ENCODE measurements around the gene NR3C2. TPM values are rescaled to one million over a fixed set of nuclear protein-coding genes. Genes with fewer than 3 reads are reported as not detected.

NR3C2 gene
- total RNA-seq, 1 donor from 2014 or later: 0.75 TPM

DNA sequence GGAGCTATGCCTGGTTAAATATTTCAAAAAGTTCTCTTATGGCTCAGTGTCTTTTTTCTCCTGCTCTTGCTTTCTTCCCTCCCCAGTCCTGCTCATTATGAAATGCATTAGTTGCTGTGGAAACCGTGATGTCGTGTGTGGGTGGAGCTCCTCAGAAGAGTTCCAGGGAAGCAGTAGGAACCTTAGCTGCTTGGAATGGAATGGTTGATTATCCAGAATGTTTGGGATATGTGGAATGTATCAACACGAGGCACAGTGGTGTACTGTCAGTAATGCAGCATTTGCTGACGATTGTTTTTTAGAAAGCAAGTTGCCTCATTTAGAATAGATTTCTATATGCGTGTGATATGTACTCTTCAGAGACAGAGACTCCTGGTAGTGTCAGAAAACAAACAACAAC lies 377.1 kb downstream of the NR3C2 start:
- no peak for DNase-seq (ENCODE audit: extremely low spot score, unreplicated experiment)
- H3K4me3 Mint-ChIP-seq (ENCODE audit: unreplicated experiment): no peak overlapping the region
- H3K27me3 Mint-ChIP-seq (ENCODE audit: unreplicated experiment): no peaks in the 10 kb centered on the region
- TF ChIP-seq, protein P1, sequence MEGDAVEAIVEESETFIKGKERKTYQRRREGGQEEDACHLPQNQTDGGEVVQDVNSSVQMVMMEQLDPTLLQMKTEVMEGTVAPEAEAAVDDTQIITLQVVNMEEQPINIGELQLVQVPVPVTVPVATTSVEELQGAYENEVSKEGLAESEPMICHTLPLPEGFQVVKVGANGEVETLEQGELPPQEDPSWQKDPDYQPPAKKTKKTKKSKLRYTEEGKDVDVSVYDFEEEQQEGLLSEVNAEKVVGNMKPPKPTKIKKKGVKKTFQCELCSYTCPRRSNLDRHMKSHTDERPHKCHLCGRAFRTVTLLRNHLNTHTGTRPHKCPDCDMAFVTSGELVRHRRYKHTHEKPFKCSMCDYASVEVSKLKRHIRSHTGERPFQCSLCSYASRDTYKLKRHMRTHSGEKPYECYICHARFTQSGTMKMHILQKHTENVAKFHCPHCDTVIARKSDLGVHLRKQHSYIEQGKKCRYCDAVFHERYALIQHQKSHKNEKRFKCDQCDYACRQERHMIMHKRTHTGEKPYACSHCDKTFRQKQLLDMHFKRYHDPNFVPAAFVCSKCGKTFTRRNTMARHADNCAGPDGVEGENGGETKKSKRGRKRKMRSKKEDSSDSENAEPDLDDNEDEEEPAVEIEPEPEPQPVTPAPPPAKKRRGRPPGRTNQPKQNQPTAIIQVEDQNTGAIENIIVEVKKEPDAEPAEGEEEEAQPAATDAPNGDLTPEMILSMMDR (IDR thresholded peaks at IDR 0.05): no peak
- H3K9me3 Mint-ChIP-seq (ENCODE audit: unreplicated experiment): no peaks in the 10 kb centered on the region
- H3K4me1 Mint-ChIP-seq (ENCODE audit: unreplicated experiment): peaks cover 17% of the 10 kb centered on the region
- peak overlapping the region; percentile 15 for H3K27ac Mint-ChIP-seq (ENCODE audit: unreplicated experiment)
- peaks cover 44% of the 10 kb centered on the region for H3K36me3 Mint-ChIP-seq (ENCODE audit: unreplicated experiment)

DNA sequence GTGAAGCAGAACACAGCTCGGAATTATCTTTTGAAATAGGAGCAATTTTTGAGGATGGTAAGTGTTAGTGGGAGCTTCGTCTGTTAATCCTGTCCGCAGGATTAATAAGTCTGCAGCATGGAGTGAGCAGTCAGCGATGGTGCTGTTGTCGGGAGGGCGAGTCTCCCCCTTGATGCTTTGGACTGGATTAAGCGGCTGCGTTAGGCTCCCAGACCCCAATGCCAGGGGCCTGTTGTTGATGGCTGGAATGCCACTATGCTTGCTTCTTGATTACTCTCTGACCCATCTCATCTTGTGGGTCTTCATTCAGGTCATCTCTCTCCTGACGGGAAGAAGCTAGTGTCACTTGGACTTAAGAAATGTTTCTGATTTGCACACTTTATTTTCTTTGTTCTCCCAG lies 377.8 kb downstream of the NR3C2 start:
- no peaks in the 10 kb centered on the region for H3K9me3 Mint-ChIP-seq (ENCODE audit: unreplicated experiment)
- peaks cover 13% of the 10 kb centered on the region for H3K4me1 Mint-ChIP-seq (ENCODE audit: unreplicated experiment)
- peaks cover 44% of the 10 kb centered on the region for H3K36me3 Mint-ChIP-seq (ENCODE audit: unreplicated experiment)
- no peak overlapping the region for H3K4me3 Mint-ChIP-seq (ENCODE audit: unreplicated experiment)
- no peak for DNase-seq (ENCODE audit: extremely low spot score, unreplicated experiment)
- TF ChIP-seq, protein P1 (IDR thresholded peaks at IDR 0.05): no peak
- no peaks in the 10 kb centered on the region for H3K27me3 Mint-ChIP-seq (ENCODE audit: unreplicated experiment)
- H3K27ac Mint-ChIP-seq (ENCODE audit: unreplicated experiment): no peak overlapping the region

DNA sequence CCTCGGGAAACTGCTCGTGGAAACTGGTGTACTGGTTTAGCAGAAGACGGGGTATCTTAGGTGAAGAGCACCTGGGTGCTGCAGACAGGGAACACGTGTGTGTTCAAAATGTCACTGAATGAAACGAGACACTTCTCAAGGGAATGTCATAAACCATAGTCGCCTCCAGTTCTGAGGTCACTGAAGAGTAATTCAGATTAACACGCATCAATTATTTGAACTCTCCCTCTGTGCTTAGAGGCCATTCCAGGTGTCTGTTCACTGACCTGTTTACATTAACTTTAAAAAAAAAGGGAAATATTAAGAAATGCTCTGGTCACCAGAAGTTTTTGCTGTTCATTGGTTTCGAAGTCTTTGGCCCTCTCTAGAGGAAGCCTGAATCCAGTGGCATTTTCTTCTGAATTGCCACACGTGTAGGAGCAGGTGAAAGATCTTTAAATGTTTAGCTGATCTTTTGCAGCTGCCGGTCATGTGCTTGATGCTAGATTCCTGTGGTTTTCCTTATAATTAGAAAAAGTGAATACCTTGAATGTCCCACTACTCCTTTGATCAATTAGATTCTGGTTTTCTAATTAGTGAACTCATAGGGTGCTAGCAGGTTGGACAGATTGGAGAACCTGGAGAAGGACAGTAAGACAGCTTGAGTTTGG lies 379.8 kb downstream of the NR3C2 start:
- H3K4me3 Mint-ChIP-seq (ENCODE audit: unreplicated experiment): no peak overlapping the region
- no peak for DNase-seq (ENCODE audit: extremely low spot score, unreplicated experiment)
- H3K9me3 Mint-ChIP-seq (ENCODE audit: unreplicated experiment): no peaks in the 10 kb centered on the region
- H3K4me1 Mint-ChIP-seq (ENCODE audit: unreplicated experiment): peaks cover 10% of the 10 kb centered on the region
- H3K27me3 Mint-ChIP-seq (ENCODE audit: unreplicated experiment): no peaks in the 10 kb centered on the region
- peaks cover 50% of the 10 kb centered on the region for H3K36me3 Mint-ChIP-seq (ENCODE audit: unreplicated experiment)
- TF ChIP-seq, protein P1 (IDR thresholded peaks at IDR 0.05): no peak
- no peak overlapping the region for H3K27ac Mint-ChIP-seq (ENCODE audit: unreplicated experiment)

DNA sequence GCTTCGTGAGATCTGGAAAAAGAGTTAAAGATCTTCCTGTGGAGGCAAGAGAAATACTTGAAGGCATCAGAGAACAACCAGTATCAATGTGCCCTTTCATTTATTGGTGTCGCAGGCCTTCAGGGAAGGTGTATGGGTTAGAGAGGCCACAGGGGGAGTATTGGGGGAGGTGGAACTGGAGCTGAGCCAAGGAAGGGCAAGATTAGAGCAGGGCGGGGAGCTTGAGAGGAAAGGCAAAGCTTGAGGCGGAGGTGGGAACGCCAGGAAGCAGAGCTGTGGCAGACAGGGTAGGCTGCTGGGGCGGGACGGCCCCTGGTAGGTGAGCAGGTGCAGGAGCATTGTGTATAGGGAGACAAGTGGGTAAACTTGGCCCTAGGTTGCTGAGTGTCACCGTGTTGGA lies 380.4 kb downstream of the NR3C2 start:
- Mint-ChIP-seq H3K4me1 (ENCODE audit: unreplicated experiment) (peaks cover 11% of the 10 kb centered on the region), H3K27ac (ENCODE audit: unreplicated experiment) (no peak overlapping the region), H3K9me3 (ENCODE audit: unreplicated experiment) (no peaks in the 10 kb centered on the region), H3K36me3 (ENCODE audit: unreplicated experiment) (peaks cover 48% of the 10 kb centered on the region), H3K27me3 (ENCODE audit: unreplicated experiment) (no peaks in the 10 kb centered on the region), H3K4me3 (ENCODE audit: unreplicated experiment) (no peak overlapping the region)
- TF ChIP-seq, protein P1 (IDR thresholded peaks at IDR 0.05): no peak
- DNase-seq (ENCODE audit: extremely low spot score, unreplicated experiment): no peak

DNA sequence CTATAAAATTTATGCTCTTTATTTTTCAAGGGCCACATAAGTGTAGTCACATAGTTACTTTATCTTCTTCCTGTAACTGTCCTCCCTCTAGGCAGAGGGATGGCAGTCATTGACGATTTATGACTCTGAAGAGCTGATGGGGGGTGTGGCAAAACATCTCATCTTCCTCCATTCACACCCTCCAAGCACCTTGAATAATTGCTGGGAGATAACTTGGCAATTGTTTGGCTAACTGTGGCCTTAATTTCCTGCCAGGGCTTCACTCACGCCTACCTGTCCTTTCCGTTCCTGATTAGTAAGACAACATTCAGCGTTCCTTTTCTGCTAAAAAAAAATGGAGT lies 381.1 kb downstream of the NR3C2 start:
- no peak for DNase-seq (ENCODE audit: extremely low spot score, unreplicated experiment)
- peaks cover 15% of the 10 kb centered on the region for H3K4me1 Mint-ChIP-seq (ENCODE audit: unreplicated experiment)
- no peak overlapping the region for H3K27ac Mint-ChIP-seq (ENCODE audit: unreplicated experiment)
- H3K36me3 Mint-ChIP-seq (ENCODE audit: unreplicated experiment): peaks cover 47% of the 10 kb centered on the region
- TF ChIP-seq, protein P1 (IDR thresholded peaks at IDR 0.05): no peak
- no peak overlapping the region for H3K4me3 Mint-ChIP-seq (ENCODE audit: unreplicated experiment)
- no peaks in the 10 kb centered on the region for H3K9me3 Mint-ChIP-seq (ENCODE audit: unreplicated experiment)
- H3K27me3 Mint-ChIP-seq (ENCODE audit: unreplicated experiment): no peaks in the 10 kb centered on the region
